Endothelial cell of umbilical vein (primary cell): ENCODE results near the gene RING1. TPM values are rescaled to one million over a fixed set of nuclear protein-coding genes. Genes with fewer than 3 reads are reported as not detected.
A peak's percentile ranks its signal among the peaks of the same experiment; 100 is the strongest.

Source experiments
- BruUV-seq: library from RNA; stranded (reverse); fragments of 400-500 nt; replicated peaks from 2 replicates; lab custom pipeline; 2021; lab: Mats Ljungman, UMichigan
- CTCF ChIA-PET: fragments of 300-600, 350-600 bp; sonication (Branson Sonifier 250); formaldehyde crosslinking; loops from one replicate; lab custom pipeline; 2021; ENCODE audit warnings: antibody characterized with exemption, inconsistent platforms; lab: Charles Lee
- POLR2A ChIA-PET: fragments of 300-600, 350-600 bp; sonication (Branson Sonifier 250); formaldehyde crosslinking; loops from one replicate; lab custom pipeline; 2021; ENCODE audit warnings: antibody characterized with exemption, inconsistent platforms; lab: Charles Lee
- DNase-seq: peaks from one replicate; pipeline ENCODE4 v3.0.0-alpha.2; 2011; ENCODE audit warnings: low read depth, low spot score
- FAIRE-seq: peaks from 2 replicates; lab custom pipeline; 2011; peaks lifted over from hg19 to GRCh38; lab: Jason Lieb, UNC
- H2AFZ ChIP-seq: 2 replicates; pipeline ENCODE4 v1.6.0; 2012; ENCODE audit warnings: low read depth, low read length, control low read depth, inconsistent platforms
- H3K27ac ChIP-seq: 2 replicates; pipeline ENCODE4 v1.5.1; 2011; ENCODE audit warnings: low read depth, mild to moderate bottlenecking, control low read depth, low read length, moderate library complexity; ENCODE audit not compliant: insufficient read depth
- H3K27me3 ChIP-seq, 2 experiments: 2 replicates each; pipeline versions ENCODE4 v1.6.0 to v1.6.1; 2011; ENCODE audit warnings: low read length in 2 of 2, mixed read lengths in 1 of 2; ENCODE audit not compliant: control insufficient read depth in 2 of 2, insufficient read depth in 2 of 2
- H3K36me3 ChIP-seq, 2 experiments: 2 replicates in 1 of 2; 3 replicates in 1 of 2; pipeline ENCODE4 v1.5.1; 2011; ENCODE audit warnings: low read length in 2 of 2, mild to moderate bottlenecking in 1 of 2, moderate library complexity in 1 of 2; ENCODE audit not compliant: control insufficient read depth in 2 of 2, insufficient read depth in 2 of 2; ENCODE audit errors: extremely low read depth in 1 of 2
- H3K4me1 ChIP-seq: 3 replicates; pipeline ENCODE4 v1.5.1; 2011; ENCODE audit warnings: mild to moderate bottlenecking, low read length; ENCODE audit not compliant: control insufficient read depth, insufficient read depth; ENCODE audit errors: extremely low read depth
- H3K4me2 ChIP-seq: 2 replicates; pipeline ENCODE4 v1.6.1; 2011; ENCODE audit warnings: low read length, control low read depth, mixed read lengths; ENCODE audit not compliant: insufficient read depth
- H3K4me3 ChIP-seq, 3 experiments: fragments of 200-600 bp in 1 of 3; sonication (generic), shearing (Covaris generic) in 1 of 3; replicated peaks in 1 of 3; 2 replicates each; pipeline ENCODE4 v1.5.1; 2011 to 2016; ENCODE audit warnings: control low read depth in 3 of 3, low read length in 3 of 3, mild to moderate bottlenecking in 2 of 3, inconsistent platforms in 1 of 3, low read depth in 1 of 3, moderate library complexity in 1 of 3; ENCODE audit not compliant: insufficient read depth in 1 of 3
- H3K79me2 ChIP-seq: 2 replicates; pipeline ENCODE4 v1.6.0; 2012; ENCODE audit warnings: low read length, inconsistent platforms; ENCODE audit not compliant: control insufficient read depth, insufficient read depth
- H3K9ac ChIP-seq: replicated peaks from 2 replicates; pipeline ENCODE3; 2011; ENCODE audit warnings: low read length, control low read depth; ENCODE audit not compliant: insufficient read depth; ENCODE audit errors: extremely low read depth
- H3K9me1 ChIP-seq: replicated peaks from 3 replicates; pipeline ENCODE4 v1.6.0; 2011; ENCODE audit warnings: mild to moderate bottlenecking, low read length; ENCODE audit not compliant: control insufficient read depth, insufficient read depth; ENCODE audit errors: extremely low read depth
- H3K9me3 ChIP-seq: replicated peaks from 2 replicates; pipeline ENCODE4 v1.5.1; 2012; ENCODE audit warnings: low read length, inconsistent platforms; ENCODE audit not compliant: control insufficient read depth, insufficient read depth
- H4K20me1 ChIP-seq: replicated peaks from 2 replicates; pipeline ENCODE3; 2011; ENCODE audit warnings: mild to moderate bottlenecking, low read length; ENCODE audit not compliant: control insufficient read depth, insufficient read depth; ENCODE audit errors: extremely low read depth
- GATA2 ChIP-seq: IDR thresholded peaks from 2 replicates; pipeline ENCODE4 v1.7.0; 2011; ENCODE audit warnings: low read depth, mild to moderate bottlenecking, moderate library complexity, mixed read lengths, low read length; ENCODE audit not compliant: insufficient read length, insufficient read depth
- JUN ChIP-seq: IDR thresholded peaks from 2 replicates; pipeline ENCODE4 v1.6.1; 2011; ENCODE audit warnings: borderline replicate concordance, low read depth; ENCODE audit not compliant: insufficient read length, insufficient read depth
- POLR2AphosphoS5 ChIP-seq: IDR thresholded peaks from 2 replicates; pipeline ENCODE4 v1.6.1; 2012; ENCODE audit warnings: low read depth, mild to moderate bottlenecking, control low read depth, low read length, moderate library complexity; ENCODE audit not compliant: insufficient read depth
- dilution Hi-C: fragments of 300-500 bp; cut with MboI; formaldehyde crosslinking; loops from one replicate; pipeline ENCODE4 v1.15.0; 2019; ENCODE audit warnings: low sequenced_read_pairs; ENCODE audit not compliant: extremely low pct_ligation_motif_present
- intact Hi-C: fragments of 100-400 bp; cut with micrococcal nuclease; formaldehyde crosslinking; loops from one replicate; pipeline ENCODE4 v1.10.0; 2022
- polyA plus RNA-seq, 4 experiments: library from polyadenylated mRNA; depleted of rRNA in 3 of 4; stranded (reverse) in 3 of 4; unstranded in 1 of 4; fragments of >200 nt; gene quantifications; 2 replicates each; pipeline versions ENCODE4 v1.2.1 to v1.2.3, GENCODE V29; 2011 to 2012; ENCODE audit warnings: missing spikeins in 1 of 4
- total RNA-seq: library from RNA; stranded (reverse); gene quantifications from 2 replicates; pipeline ENCODE4 v1.2.3, GENCODE V29; 2021
- TF ChIP-seq, protein P1 (sequence below), 2 donors: IDR thresholded peaks; 1 replicate in 1 of 2; 2 replicates in 1 of 2; pipeline ENCODE4 v1.5.1; 2011; ENCODE audit warnings: low read length in 2 of 2, mild to moderate bottlenecking in 2 of 2, moderate library complexity in 2 of 2, control low read depth in 1 of 2, inconsistent platforms in 1 of 2, low read depth in 1 of 2; ENCODE audit not compliant: insufficient read depth in 1 of 2; ENCODE audit errors: extremely low read depth in 1 of 2

The RING1 gene
- total and polyA plus RNA-seq, 2 donors (not counting 3 experiments of a cell fraction or from before 2014, with no cell fraction given), result 26.8 to 27.9 TPM

- no peaks in the 10 kb centered on the region for H3K9me3 ChIP-seq
- intact Hi-C loops (loop anchor here (10.0 kb wide), 1 partner anchor 359 kb away; no protein-coding TSS in a partner anchor), dilution Hi-C loops (no loop called here)
- no peak overlapping the region for H3K4me2 ChIP-seq
- no peak overlapping the region for H3K9ac ChIP-seq
- H3K4me3 ChIP-seq, result no peak overlapping the region
- DNase-seq, result no peak
- peaks cover 17 to 20% of the 10 kb centered on the region in 2 experiments for H3K27me3 ChIP-seq
- H3K27ac ChIP-seq, result no peak overlapping the region
- H4K20me1 ChIP-seq, result no peaks in the 10 kb centered on the region
- H3K79me2 ChIP-seq, result no peaks in the 10 kb centered on the region
- ChIA-PET CTCF (interaction anchor here (1.4 to 1.6 kb wide), 2 partner anchors 118 to 259 kb away, joined by 3 to 4 read pairs; no protein-coding TSS in a partner anchor), POLR2A (interaction anchor here (0.7 kb wide), 1 partner anchor 127 kb away, joined by 3 read pairs; no protein-coding TSS in a partner anchor)
- H2AFZ ChIP-seq, result no peak overlapping the region
- peaks cover 5% of the 10 kb centered on the region for H3K4me1 ChIP-seq
- no peaks in the 10 kb centered on the region for H3K9me1 ChIP-seq
- no peak for FAIRE-seq
- H3K36me3 ChIP-seq, result no peaks in the 10 kb centered on the region
- BruUV-seq, result no TSS peak
- TF ChIP-seq JUN, result no peak
- TF ChIP-seq POLR2AphosphoS5, result no peak
- no peak for TF ChIP-seq GATA2
Observed at GRCh38 chr6:33243476-33243875, 35.2 kb downstream of the RING1 start.

DNA sequence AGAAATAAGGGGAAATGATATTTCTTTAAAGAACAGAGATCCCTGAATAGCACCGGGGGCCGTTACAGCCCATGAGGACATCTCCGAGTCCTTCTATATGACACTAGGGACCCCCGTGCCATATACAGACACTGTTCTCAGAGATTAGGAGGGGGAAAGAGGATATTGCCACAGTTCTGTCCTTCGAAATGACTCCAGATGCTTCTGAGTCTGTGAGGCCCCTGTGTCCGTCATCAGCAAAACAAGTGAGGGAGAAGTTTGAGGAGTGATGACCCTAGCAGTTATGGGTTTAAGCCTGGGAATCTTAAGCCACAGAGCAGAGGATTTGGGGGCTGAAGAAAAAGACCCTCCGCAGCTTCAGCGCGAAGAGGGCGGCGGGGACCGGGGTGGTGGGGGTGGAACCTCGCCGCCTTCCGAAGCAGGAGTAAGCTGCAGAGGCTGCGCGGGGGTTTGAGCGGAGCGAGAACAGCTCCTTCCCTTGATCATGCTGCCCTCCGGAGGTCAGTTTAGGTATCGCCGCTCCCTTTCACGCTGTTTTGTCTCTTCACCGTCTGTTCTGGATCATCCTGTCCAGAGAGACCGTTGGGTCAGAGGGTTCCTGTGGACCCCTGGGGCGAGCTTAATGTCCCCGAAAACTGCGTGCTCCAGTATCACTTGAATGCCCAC, 39.8 kb downstream of the RING1 start:
- BruUV-seq, result no TSS peak
- H3K4me1 ChIP-seq, result peaks cover 23% of the 10 kb centered on the region
- H3K27me3 ChIP-seq, result peaks cover 2 to 6% of the 10 kb centered on the region in 2 experiments
- intact Hi-C loops, result loop anchor here (1.0 to 10.0 kb wide), 5 partner anchors 40 to 363 kb away; partner anchors contain the start of gene RING1
- dilution Hi-C loops, result no loop called here
- peak; percentile 86 for FAIRE-seq
- TF ChIP-seq, protein P1, sequence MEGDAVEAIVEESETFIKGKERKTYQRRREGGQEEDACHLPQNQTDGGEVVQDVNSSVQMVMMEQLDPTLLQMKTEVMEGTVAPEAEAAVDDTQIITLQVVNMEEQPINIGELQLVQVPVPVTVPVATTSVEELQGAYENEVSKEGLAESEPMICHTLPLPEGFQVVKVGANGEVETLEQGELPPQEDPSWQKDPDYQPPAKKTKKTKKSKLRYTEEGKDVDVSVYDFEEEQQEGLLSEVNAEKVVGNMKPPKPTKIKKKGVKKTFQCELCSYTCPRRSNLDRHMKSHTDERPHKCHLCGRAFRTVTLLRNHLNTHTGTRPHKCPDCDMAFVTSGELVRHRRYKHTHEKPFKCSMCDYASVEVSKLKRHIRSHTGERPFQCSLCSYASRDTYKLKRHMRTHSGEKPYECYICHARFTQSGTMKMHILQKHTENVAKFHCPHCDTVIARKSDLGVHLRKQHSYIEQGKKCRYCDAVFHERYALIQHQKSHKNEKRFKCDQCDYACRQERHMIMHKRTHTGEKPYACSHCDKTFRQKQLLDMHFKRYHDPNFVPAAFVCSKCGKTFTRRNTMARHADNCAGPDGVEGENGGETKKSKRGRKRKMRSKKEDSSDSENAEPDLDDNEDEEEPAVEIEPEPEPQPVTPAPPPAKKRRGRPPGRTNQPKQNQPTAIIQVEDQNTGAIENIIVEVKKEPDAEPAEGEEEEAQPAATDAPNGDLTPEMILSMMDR (IDR thresholded peaks at IDR 0.05; ENCODE audit: extremely low read depth in 1 of 2, insufficient read depth in 1 of 2, low read depth in 1 of 2, low read length in 2 of 2), result peak; percentile 81 to 93
- TF ChIP-seq JUN, result no peak
- H3K4me2 ChIP-seq, result peak overlapping the region; percentile 91
- no peaks in the 10 kb centered on the region for H3K9me1 ChIP-seq
- H3K9ac ChIP-seq, result peak overlapping the region; percentile 57
- CTCF ChIA-PET, result interaction anchor here (0.6 to 4.5 kb wide), 56 partner anchors 11 to 1751 kb away, joined by 3 to 99 read pairs (median 5); partner anchors contain the start of genes BRD2, HLA-DPA1, HLA-DPB1 and HSD17B8
- H4K20me1 ChIP-seq, result no peaks in the 10 kb centered on the region
- H3K79me2 ChIP-seq, result no peaks in the 10 kb centered on the region
- no peaks in the 10 kb centered on the region for H3K9me3 ChIP-seq
- peak overlapping the region; percentile 81 for H2AFZ ChIP-seq
- H3K27ac ChIP-seq, result peak overlapping the region; percentile 64
- peaks cover 0 to 2% of the 10 kb centered on the region in 2 experiments for H3K36me3 ChIP-seq
- POLR2A ChIA-PET, result interaction anchor here (0.6 to 2.7 kb wide), 5 partner anchors 24 to 276 kb away, joined by 3 to 12 read pairs (median 7); partner anchors contain the start of genes HSD17B8, RING1, RPS18 and VPS52
- DNase-seq, result peak; percentile 89
- peak overlapping the region; percentile 13 to 51 (median 33) for H3K4me3 ChIP-seq
